GM12873 (cell line): Measurements from ENCODE around the gene TCERG1L.

Experiments used
- CTCF ChIP-seq: IDR thresholded peaks from 2 replicates; pipeline ENCODE4 v1.5.1; 2012; ENCODE audit warnings: low read depth, mild to moderate bottlenecking, moderate library complexity, low read length, control low read depth; ENCODE audit not compliant: insufficient read depth; ENCODE audit errors: missing control alignments

Gene TCERG1L

GRCh38 chr10:131248376-131249165, 63.0 kb downstream of the TCERG1L start:
- TF ChIP-seq CTCF: no peak

- TF ChIP-seq CTCF: no peak
Measured at GRCh38 chr10:131247873-131248272, 63.6 kb downstream of the TCERG1L start.

GRCh38 chr10:131246775-131247174, 64.7 kb downstream of the TCERG1L start:
- no peak for TF ChIP-seq CTCF

- TF ChIP-seq CTCF: no peak
Measured at GRCh38 chr10:131246089-131246488, 65.4 kb downstream of the TCERG1L start.

GRCh38 chr10:131245475-131246059, 66.0 kb downstream of the TCERG1L start:
- TF ChIP-seq CTCF: no peak

- no peak for TF ChIP-seq CTCF
Measured at GRCh38 chr10:131244836-131245235, 66.7 kb downstream of the TCERG1L start.

GRCh38 chr10:131243076-131243475, 68.4 kb downstream of the TCERG1L start:
- no peak for TF ChIP-seq CTCF
